ENCODE measurements around the gene ACSM2B. TPM values are rescaled to one million over a fixed set of nuclear protein-coding genes. Genes with fewer than 3 reads are reported as not detected.
"Not testable (repeated sequence)": the region's sequence is repeated elsewhere in the genome, so short reads cannot be mapped to it uniquely, and the experiment has no call there.

The ACSM2B gene
- total RNA-seq, 1 experiment from 2014 or later: not detected

DNA sequence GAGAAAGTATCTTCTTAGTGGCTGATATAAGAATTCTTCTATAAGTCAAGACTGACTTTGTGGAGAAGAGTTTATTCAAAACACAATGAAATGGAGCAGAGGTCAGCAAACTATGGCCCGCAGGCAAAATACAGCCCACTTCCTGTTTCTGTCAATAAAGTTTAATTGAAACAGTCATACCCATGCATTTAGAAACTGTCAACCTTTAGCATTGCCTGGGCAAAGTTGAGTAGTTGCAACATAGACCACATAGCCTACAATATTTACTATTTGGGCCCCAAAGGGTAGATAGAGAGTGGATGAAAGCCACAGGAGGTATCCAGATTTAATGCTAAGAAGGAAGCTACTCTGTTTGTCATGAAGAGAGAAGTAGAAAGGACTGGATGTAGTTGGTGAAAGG is 38.0 kb downstream of the ACSM2B start:
- no peak overlapping the region for H3K27ac Mint-ChIP-seq (ENCODE audit: low read depth, unreplicated experiment)
- CTCF ChIA-PET: no interaction called here
- peaks cover 13% of the 10 kb centered on the region for H3K27me3 Mint-ChIP-seq (ENCODE audit: insufficient read depth, unreplicated experiment)
- H3K36me3 Mint-ChIP-seq (ENCODE audit: insufficient read depth, unreplicated experiment): no peaks in the 10 kb centered on the region
- no peak for DNase-seq (ENCODE audit: unreplicated experiment)
- POLR2A ChIA-PET: interaction anchor here (0.8 kb wide), 1 partner anchor 62 kb away, joined by 3 read pairs; no protein-coding TSS in a partner anchor
- intact Hi-C loops (cut with micrococcal nuclease): no loop called here
- TF ChIP-seq CTCF (IDR thresholded peaks at IDR 0.05; ENCODE audit: unreplicated experiment): no peak
- no TSS peak for BruUV-seq (replicated peaks)
- no peaks in the 10 kb centered on the region for H3K4me1 Mint-ChIP-seq (ENCODE audit: insufficient read depth, unreplicated experiment)
- peaks cover 8% of the 10 kb centered on the region for H3K9me3 Mint-ChIP-seq (ENCODE audit: unreplicated experiment)
- no peak overlapping the region for H3K4me3 Mint-ChIP-seq (ENCODE audit: unreplicated experiment)

GRCh38 chr16:20536669-20537068 is 39.5 kb downstream of the ACSM2B start:
- CTCF ChIA-PET: not testable (repeated sequence)

GRCh38 chr16:20532284-20532792 is 43.8 kb downstream of the ACSM2B start:
- H3K9me3 Mint-ChIP-seq (ENCODE audit: unreplicated experiment); DNase-seq (ENCODE audit: unreplicated experiment); H3K36me3 Mint-ChIP-seq (ENCODE audit: insufficient read depth, unreplicated experiment); H3K27ac Mint-ChIP-seq (ENCODE audit: low read depth, unreplicated experiment); H3K4me3 Mint-ChIP-seq (ENCODE audit: unreplicated experiment); H3K4me1 Mint-ChIP-seq (ENCODE audit: insufficient read depth, unreplicated experiment); BruUV-seq (replicated peaks); intact Hi-C loops (cut with micrococcal nuclease); CTCF ChIA-PET; POLR2A ChIA-PET: not testable (repeated sequence)
- H3K27me3 Mint-ChIP-seq (ENCODE audit: insufficient read depth, unreplicated experiment): peaks cover 12% of the 10 kb centered on the region

More at GRCh38 chr16:20536669-20537068, 39.5 kb downstream of the ACSM2B start:
- H3K27ac Mint-ChIP-seq (ENCODE audit: low read depth, unreplicated experiment); DNase-seq (ENCODE audit: unreplicated experiment); H3K36me3 Mint-ChIP-seq (ENCODE audit: insufficient read depth, unreplicated experiment); H3K9me3 Mint-ChIP-seq (ENCODE audit: unreplicated experiment); H3K4me1 Mint-ChIP-seq (ENCODE audit: insufficient read depth, unreplicated experiment); intact Hi-C loops (cut with micrococcal nuclease); BruUV-seq (replicated peaks); H3K4me3 Mint-ChIP-seq (ENCODE audit: unreplicated experiment); POLR2A ChIA-PET: not testable (repeated sequence)
- H3K27me3 Mint-ChIP-seq (ENCODE audit: insufficient read depth, unreplicated experiment): peaks cover 13% of the 10 kb centered on the region

- intact Hi-C loops (cut with micrococcal nuclease); DNase-seq (ENCODE audit: unreplicated experiment); POLR2A ChIA-PET; CTCF ChIA-PET; H3K27me3 Mint-ChIP-seq (ENCODE audit: insufficient read depth, unreplicated experiment); H3K4me1 Mint-ChIP-seq (ENCODE audit: insufficient read depth, unreplicated experiment); BruUV-seq (replicated peaks); H3K4me3 Mint-ChIP-seq (ENCODE audit: unreplicated experiment); H3K27ac Mint-ChIP-seq (ENCODE audit: low read depth, unreplicated experiment); H3K9me3 Mint-ChIP-seq (ENCODE audit: unreplicated experiment); H3K36me3 Mint-ChIP-seq (ENCODE audit: insufficient read depth, unreplicated experiment): not testable (repeated sequence)
Measured at GRCh38 chr16:20531795-20532194, 44.4 kb downstream of the ACSM2B start.

DNA sequence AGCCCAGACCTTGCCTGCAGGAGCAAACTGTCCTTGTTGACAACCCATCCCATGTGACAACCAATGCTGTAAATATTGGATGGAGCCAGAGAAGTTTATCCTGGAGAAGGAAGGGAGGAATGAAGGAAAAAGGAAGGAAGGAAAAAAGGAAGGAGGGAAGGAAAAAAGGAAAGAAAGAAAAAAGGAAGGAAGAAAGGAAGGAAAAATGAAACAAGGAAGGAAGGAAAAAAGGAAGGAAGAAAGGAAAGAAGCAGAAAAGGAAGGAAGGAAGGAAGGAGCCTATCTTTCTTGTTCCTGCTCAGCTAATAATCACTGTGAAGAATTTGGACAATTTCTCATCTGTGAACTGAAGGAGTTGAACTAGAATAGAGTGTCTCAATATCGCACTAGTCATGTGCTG is 56.1 kb downstream of the ACSM2B start:
- H3K27me3 Mint-ChIP-seq (ENCODE audit: insufficient read depth, unreplicated experiment): no peaks in the 10 kb centered on the region
- no peaks in the 10 kb centered on the region for H3K4me1 Mint-ChIP-seq (ENCODE audit: insufficient read depth, unreplicated experiment)
- H3K36me3 Mint-ChIP-seq (ENCODE audit: insufficient read depth, unreplicated experiment): no peaks in the 10 kb centered on the region
- TF ChIP-seq CTCF (IDR thresholded peaks at IDR 0.05; ENCODE audit: unreplicated experiment): no peak
- no peak overlapping the region for H3K27ac Mint-ChIP-seq (ENCODE audit: low read depth, unreplicated experiment)
- no TSS peak for BruUV-seq (replicated peaks)
- ChIA-PET CTCF (interaction anchor here (0.7 kb wide), 1 partner anchor 8 kb away, joined by 3 read pairs; no protein-coding TSS in a partner anchor), POLR2A (interaction anchor here (0.7 kb wide), 1 partner anchor 639 kb away, joined by 4 read pairs; no protein-coding TSS in a partner anchor)
- intact Hi-C loops (cut with micrococcal nuclease): no loop called here
- no peak for DNase-seq (ENCODE audit: unreplicated experiment)
- peaks cover 7% of the 10 kb centered on the region for H3K9me3 Mint-ChIP-seq (ENCODE audit: unreplicated experiment)
- H3K4me3 Mint-ChIP-seq (ENCODE audit: unreplicated experiment): no peak overlapping the region

Measured in MCF 10A (cell line).